ENCODE data around the gene EEFSEC.
A peak's percentile ranks its signal among the peaks of the same experiment; 100 is the strongest.

Gene EEFSEC

DNA sequence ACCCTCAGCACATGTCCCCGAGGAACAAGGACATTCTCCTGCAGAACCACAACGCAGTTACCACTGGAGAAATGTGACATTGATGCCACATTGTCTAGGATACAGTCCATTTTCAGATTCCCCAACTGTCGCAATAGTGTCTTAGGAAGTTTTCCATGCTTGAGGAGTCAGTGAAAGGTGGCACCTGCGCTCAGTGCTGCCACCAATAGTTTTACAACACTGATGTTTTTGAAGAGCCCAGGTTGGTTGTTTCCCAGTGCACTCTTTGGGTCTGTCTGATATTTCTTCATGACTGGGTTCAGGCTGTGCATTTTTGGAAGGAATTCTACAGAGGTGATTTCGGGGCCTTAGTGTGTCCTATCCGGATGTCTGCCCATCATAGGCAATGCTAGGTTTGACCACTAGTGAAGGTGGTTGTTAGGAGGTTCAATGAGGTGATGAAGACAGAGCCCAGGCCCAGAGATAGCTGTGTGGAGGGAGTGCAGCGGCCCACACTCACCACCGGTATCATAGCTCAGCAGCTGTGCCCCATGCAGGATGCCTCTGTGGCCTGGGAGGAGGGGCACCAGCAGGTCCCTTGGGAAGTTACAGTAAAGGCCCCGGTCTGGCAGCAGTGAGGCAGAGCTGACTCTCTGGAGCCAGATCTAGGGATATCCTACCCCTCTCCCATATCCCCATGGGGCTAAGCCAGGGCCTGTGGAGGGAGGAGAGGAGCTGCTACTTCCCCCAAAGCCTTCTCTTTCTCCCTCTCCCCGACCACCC is 216.8 kb downstream of the EEFSEC start:
- DNase-seq (ENCODE audit: low spot score) = no peak

DNA sequence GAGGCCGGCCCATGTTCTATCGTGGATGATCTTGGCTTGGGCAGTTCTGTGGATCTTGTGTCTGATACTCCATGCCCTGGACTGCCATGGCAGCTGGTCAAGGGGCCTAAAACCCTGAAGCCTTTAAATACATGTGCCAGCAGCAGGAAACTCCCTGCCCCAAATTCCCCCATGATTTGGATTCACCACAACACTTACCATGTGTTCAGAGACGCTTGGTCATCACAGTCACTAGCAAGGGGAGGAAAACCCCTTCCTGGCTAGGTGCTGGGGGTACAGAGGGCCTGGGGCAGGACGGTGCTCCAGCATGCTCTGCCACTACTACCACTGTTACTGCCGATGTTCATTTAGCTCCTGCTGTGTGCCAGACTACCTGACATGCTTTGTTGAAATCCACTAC is 219.0 kb downstream of the EEFSEC start:
- DNase-seq (ENCODE audit: low spot score) = no peak

DNA sequence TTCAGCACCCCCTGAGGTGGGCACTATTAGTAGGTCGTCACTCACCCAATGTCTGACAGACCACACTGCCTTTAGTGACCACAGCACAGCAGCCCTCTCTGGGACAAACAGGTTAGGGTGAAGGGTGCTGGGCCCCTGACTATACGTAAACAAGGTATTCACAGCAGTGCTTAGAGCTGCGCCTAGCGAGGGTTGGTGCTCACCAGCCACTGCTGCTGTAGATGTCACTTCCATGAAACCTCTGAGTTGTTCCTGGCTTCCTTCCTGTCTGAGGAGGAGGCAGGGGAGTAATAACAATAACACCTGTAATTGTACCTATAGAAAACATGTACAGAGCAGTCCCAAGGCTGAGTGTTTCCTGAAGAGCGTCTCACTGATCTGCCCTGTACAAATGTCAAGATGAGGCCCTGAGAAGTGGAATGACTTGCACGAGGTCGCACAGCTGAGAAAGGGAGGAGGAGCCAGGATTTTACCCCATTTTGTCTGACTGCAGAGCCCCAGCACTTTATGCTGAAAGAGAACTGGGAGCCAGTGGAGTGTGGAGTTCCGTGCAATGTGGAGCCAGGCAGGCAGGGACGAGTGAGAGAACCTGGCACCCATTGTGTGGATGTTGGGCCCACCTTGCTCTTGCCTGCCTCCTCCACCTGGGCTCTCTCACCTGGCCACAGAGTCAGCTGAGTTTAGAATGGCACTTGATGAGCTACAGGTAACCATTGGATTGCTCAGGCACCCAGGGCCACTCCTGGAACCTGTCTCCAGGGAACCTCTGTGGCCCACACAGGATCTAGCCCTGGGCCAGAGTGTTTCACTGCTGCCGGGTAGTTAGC is 219.6 kb downstream of the EEFSEC start:
- no peak for DNase-seq (ENCODE audit: low spot score)

DNA sequence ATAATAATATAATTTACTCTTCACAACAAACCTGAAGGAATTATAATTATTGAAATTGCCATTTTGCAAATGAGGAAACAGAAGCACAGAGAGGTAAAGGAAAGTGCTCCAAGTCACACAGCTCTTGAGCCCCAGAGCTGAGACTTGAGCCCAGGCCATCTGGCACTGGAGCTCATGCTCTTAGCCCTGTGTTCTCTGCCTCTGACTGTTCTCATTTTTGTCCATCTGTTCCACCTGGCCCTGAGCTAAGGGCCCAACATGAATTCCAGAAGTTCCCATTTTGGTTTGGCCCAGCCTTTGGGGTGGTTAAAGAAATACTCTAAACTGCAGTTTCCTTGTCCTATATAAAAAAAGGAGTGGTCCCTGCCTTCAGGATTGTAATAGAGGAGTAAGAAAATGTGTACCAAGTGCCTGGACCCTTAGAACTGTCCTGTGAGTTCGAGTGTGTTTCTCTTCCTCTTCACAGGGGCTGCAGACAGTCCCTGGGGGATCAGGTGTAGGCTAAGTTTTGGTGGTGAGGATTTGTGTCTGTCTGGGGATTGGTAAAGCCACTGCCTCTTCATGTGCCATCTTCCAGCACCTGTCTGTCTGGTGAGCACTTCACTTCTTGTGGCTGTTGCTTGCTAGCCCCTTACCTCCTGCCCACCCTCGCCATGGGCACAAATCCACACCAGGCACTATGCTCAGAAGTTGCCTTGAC is 221.6 kb downstream of the EEFSEC start:
- DNase-seq (ENCODE audit: low spot score) = no peak

GRCh38 chr3:128376516-128376915 is 223.2 kb downstream of the EEFSEC start:
- DNase-seq (ENCODE audit: low spot score) = no peak

- DNase-seq (ENCODE audit: low spot score) = peak; percentile 87
Measured at GRCh38 chr3:128378631-128379347, 225.5 kb downstream of the EEFSEC start.

- DNase-seq (ENCODE audit: low spot score) = no peak
Measured at GRCh38 chr3:128379367-128380160, 226.3 kb downstream of the EEFSEC start.

GRCh38 chr3:128380295-128380694 is 227.0 kb downstream of the EEFSEC start:
- no peak for DNase-seq (ENCODE audit: low spot score)

DNA sequence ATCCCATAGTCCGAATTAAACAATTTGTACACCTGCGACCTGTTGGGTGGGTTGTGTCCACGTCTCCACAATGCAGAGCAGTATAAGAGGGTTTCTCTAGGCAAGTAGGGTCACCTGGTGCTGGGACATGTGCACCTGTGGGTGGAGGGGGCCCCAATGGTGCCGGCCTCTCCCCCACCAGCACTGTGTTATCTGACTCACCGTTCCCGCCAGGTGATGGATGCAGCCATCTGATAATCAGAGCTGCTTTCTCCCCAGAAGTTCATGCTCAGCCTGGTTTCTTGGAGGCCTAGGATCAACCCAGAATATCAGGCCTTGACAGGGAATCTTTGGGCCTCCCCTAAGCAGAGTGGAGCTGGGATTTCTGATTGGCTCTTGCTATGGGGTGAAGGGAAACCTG is 227.4 kb downstream of the EEFSEC start:
- DNase-seq (ENCODE audit: low spot score) = no peak

GRCh38 chr3:128381609-128382008 is 228.3 kb downstream of the EEFSEC start:
- DNase-seq (ENCODE audit: low spot score) = no peak

GRCh38 chr3:128382221-128382807 is 229.0 kb downstream of the EEFSEC start:
- DNase-seq (ENCODE audit: low spot score) = no peak

GRCh38 chr3:128383316-128384235 is 230.3 kb downstream of the EEFSEC start:
- peak; percentile 79 for DNase-seq (ENCODE audit: low spot score)

DNA sequence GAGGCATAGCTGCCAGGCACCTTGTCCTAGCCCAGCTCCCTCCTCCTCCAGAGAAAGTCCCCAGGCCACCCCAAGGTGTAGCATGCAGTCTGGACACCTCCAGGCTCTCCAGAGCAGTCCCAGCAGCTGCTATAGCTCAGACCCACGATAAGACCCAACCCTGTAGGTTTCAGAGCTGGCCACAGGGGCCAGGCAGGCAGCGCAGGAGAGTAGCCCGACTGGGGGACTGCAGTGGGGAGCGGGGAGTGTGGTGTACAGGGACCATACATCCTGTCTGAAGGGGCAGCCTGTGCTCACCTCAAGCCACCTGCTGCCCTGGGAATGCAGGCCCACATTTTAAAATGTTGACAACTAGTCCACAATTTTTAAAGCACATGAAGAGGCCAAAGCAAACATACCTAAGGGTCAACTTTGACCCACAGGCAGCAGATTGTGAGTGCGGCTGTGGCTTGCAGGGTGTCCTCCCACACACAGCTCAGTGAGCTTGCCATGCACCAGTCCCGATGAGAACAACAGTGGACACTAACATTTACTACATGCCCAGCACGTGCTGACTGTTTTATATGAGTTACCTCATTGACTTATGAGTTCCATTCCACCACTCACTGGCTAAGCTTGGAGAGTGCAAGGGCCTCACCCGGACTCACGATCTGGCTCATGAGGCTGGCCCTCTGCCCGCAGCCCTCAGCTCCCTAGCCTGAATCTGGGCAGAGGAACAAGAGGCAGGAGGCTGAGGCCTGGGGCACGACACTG is 232.0 kb downstream of the EEFSEC start:
- peak; percentile 60 for DNase-seq (ENCODE audit: low spot score)

GRCh38 chr3:128388932-128389331 is 235.7 kb downstream of the EEFSEC start:
- DNase-seq (ENCODE audit: low spot score) = no peak

GRCh38 chr3:128390867-128391266 is 237.6 kb downstream of the EEFSEC start:
- DNase-seq (ENCODE audit: low spot score) = no peak

- DNase-seq (ENCODE audit: low spot score) = no peak
Measured at GRCh38 chr3:128392021-128392420, 238.7 kb downstream of the EEFSEC start.

- no peak for DNase-seq (ENCODE audit: low spot score)
Measured at GRCh38 chr3:128392818-128393544, 239.7 kb downstream of the EEFSEC start.

- no peak for DNase-seq (ENCODE audit: low spot score)
Measured at GRCh38 chr3:128394033-128394432, 240.8 kb downstream of the EEFSEC start.

All from GM03348 (cell line).